HG02678 (cell line): ENCODE results near the gene SYT8.

ENCODE experiments used
- ATAC-seq: cut with Tn5 transposase; IDR thresholded peaks from one replicate; pipeline ENCODE4 v1.9.1; 2021; ENCODE audit warnings: mild to moderate bottlenecking, moderate library complexity; ENCODE audit not compliant: unreplicated experiment

SYT8 gene

GRCh38 chr11:1857064-1857463 is 22.3 kb downstream of the SYT8 start:
- ATAC-seq = no peak

GRCh38 chr11:1858154-1858553 is 23.4 kb downstream of the SYT8 start:
- ATAC-seq = no peak

- ATAC-seq = no peak
Measured at GRCh38 chr11:1858576-1858975, 23.8 kb downstream of the SYT8 start.

GRCh38 chr11:1859004-1859403 is 24.2 kb downstream of the SYT8 start:
- no peak for ATAC-seq

- ATAC-seq = no peak
Measured at GRCh38 chr11:1860108-1860507, 25.3 kb downstream of the SYT8 start.

GRCh38 chr11:1861435-1862411 is 26.9 kb downstream of the SYT8 start:
- ATAC-seq = no peak

- ATAC-seq = no peak
Measured at GRCh38 chr11:1862588-1863351, 28.0 kb downstream of the SYT8 start.

- ATAC-seq = no peak
Measured at GRCh38 chr11:1863352-1864216, 28.8 kb downstream of the SYT8 start.

- no peak for ATAC-seq
Measured at GRCh38 chr11:1864231-1864630, 29.4 kb downstream of the SYT8 start.

GRCh38 chr11:1864831-1865665 is 30.3 kb downstream of the SYT8 start:
- no peak for ATAC-seq

GRCh38 chr11:1866226-1866625 is 31.4 kb downstream of the SYT8 start:
- no peak for ATAC-seq

GRCh38 chr11:1866776-1867175 is 32.0 kb downstream of the SYT8 start:
- no peak for ATAC-seq

- no peak for ATAC-seq
Measured at GRCh38 chr11:1867381-1867780, 32.6 kb downstream of the SYT8 start.

- ATAC-seq = no peak
Measured at GRCh38 chr11:1868056-1868635, 33.4 kb downstream of the SYT8 start.

GRCh38 chr11:1868636-1869291 is 34.0 kb downstream of the SYT8 start:
- no peak for ATAC-seq

GRCh38 chr11:1869427-1870325 is 34.9 kb downstream of the SYT8 start:
- ATAC-seq = no peak

GRCh38 chr11:1870326-1870696 is 35.5 kb downstream of the SYT8 start:
- ATAC-seq = no peak
